ENCODE data around the gene SNPH.

The SNPH gene

DNA sequence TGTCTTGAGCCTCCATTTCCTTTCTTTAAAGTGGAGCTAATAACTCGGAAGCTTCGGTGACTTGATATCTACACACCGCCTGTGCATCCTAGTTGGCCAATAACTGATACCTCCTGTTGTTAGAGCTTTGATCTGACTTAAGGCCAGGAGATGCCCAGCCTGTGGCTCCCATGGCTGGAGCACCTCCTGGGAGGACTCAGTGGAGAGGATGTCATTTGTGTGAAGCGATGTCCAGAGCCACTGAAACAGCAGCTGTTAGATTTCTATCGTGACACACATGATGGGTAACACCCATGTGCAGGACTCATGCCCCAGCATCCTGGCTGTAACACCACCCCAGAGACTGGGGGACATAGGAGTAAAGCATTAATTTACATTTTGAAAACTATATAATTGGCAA is 32.1 kb downstream of the SNPH start:
- no peak for DNase-seq (ENCODE audit: low spot score)
- TF ChIP-seq, protein P1, sequence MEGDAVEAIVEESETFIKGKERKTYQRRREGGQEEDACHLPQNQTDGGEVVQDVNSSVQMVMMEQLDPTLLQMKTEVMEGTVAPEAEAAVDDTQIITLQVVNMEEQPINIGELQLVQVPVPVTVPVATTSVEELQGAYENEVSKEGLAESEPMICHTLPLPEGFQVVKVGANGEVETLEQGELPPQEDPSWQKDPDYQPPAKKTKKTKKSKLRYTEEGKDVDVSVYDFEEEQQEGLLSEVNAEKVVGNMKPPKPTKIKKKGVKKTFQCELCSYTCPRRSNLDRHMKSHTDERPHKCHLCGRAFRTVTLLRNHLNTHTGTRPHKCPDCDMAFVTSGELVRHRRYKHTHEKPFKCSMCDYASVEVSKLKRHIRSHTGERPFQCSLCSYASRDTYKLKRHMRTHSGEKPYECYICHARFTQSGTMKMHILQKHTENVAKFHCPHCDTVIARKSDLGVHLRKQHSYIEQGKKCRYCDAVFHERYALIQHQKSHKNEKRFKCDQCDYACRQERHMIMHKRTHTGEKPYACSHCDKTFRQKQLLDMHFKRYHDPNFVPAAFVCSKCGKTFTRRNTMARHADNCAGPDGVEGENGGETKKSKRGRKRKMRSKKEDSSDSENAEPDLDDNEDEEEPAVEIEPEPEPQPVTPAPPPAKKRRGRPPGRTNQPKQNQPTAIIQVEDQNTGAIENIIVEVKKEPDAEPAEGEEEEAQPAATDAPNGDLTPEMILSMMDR (IDR thresholded peaks at IDR 0.05): no peak

GRCh38 chr20:1298888-1299511 is 32.9 kb downstream of the SNPH start:
- TF ChIP-seq, protein P1 (IDR thresholded peaks at IDR 0.05): no peak
- no peak overlapping the region for H3K27ac ChIP-seq
- no peak overlapping the region for H3K4me3 ChIP-seq
- DNase-seq (ENCODE audit: low spot score): no peak

More for the DNA sequence above, 32.1 kb downstream of the SNPH start:
- Histone ChIP-seq H3K27ac (no peak overlapping the region), H3K4me3 (no peak overlapping the region)

- Histone ChIP-seq H3K27ac (no peak overlapping the region), H3K4me3 (no peak overlapping the region)
- no peak for DNase-seq (ENCODE audit: low spot score)
- TF ChIP-seq, protein P1 (IDR thresholded peaks at IDR 0.05): no peak
Measured at GRCh38 chr20:1299522-1299921, 33.4 kb downstream of the SNPH start.

DNA sequence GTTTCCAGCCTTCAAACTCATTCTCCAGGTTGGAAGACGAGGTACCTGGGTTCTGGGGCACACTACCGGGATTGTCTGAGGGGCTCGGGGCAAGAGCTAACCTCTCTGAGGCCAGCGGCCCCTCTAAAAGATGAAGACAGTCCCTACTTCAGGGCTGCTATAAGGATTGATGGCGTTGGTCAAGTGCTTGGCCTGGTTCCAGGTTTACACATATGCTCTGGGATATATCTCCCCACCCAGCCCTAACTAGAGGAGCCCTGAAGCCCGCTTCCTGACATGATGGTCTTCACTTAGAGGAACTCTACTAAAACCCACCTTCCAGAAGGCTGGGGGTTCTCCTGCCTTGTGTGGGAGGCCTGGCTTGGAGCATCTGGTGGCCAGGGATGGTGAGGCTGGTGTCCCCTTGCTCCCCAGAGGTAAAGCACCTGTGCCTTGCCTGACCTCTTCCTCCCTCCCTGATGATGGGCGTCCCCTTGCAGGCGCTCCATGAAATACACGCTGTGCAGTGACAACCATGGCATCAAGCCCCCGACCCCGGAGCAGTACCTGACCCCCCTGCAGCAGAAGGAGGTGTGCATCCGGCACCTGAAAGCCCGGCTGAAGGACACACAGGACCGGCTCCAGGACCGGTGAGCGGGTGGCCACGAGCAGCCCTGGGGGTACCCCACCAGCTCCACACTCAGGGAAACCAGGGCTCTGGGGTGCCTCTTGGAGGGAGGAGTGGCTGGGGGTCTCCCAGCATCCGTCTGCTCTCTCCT is 34.2 kb downstream of the SNPH start:
- DNase-seq (ENCODE audit: low spot score): no peak
- H3K27ac ChIP-seq: no peak overlapping the region
- TF ChIP-seq, protein P1 (IDR thresholded peaks at IDR 0.05): no peak
- no peak overlapping the region for H3K4me3 ChIP-seq

- TF ChIP-seq, protein P1 (IDR thresholded peaks at IDR 0.05): no peak
- Histone ChIP-seq H3K4me3 (no peak overlapping the region), H3K27ac (no peak overlapping the region)
- no peak for DNase-seq (ENCODE audit: low spot score)
Measured at GRCh38 chr20:1301031-1301529, 35.0 kb downstream of the SNPH start.

GRCh38 chr20:1302685-1303541 is 36.8 kb downstream of the SNPH start:
- Histone ChIP-seq H3K27ac (no peak overlapping the region), H3K4me3 (no peak overlapping the region)
- DNase-seq (ENCODE audit: low spot score): no peak
- TF ChIP-seq, protein P1 (IDR thresholded peaks at IDR 0.05): no peak
